WTC11 (cell line): ENCODE measurements around the gene OS9. TPM values are rescaled to one million over a fixed set of nuclear protein-coding genes. Genes with fewer than 3 reads are reported as not detected.

Source experiments
- ATAC-seq: fragments of 200-7000 bp; cut with Tn5 transposase; 2 replicates; pipeline ENCODE4 v1.10.0; 2021; ENCODE audit warnings: mild to moderate bottlenecking, moderate library complexity
- CTCF ChIA-PET: fragments of 300-600 bp; sonication (Branson Sonifier 250); formaldehyde crosslinking; loops from one replicate; lab custom pipeline; 2021; ENCODE audit warnings: antibody characterized with exemption; lab: Charles Lee
- POLR2A ChIA-PET: fragments of 350-600 bp; sonication (Branson Sonifier 250); formaldehyde crosslinking; loops from one replicate; lab custom pipeline; 2021; ENCODE audit warnings: antibody characterized with exemption; lab: Charles Lee
- DNase-seq: peaks from one replicate; pipeline ENCODE4 v3.0.0; 2021; ENCODE audit warnings: low spot score
- H3K27ac Mint-ChIP-seq: 2 replicates; pipeline ENCODE4 v1.8.0; 2021; ENCODE audit warnings: mixed read lengths
- H3K27me3 Mint-ChIP-seq: 2 replicates; pipeline ENCODE4 v1.8.0; 2021; ENCODE audit warnings: low read depth, mild to moderate bottlenecking, moderate library complexity, mixed read lengths
- H3K36me3 Mint-ChIP-seq: 2 replicates; pipeline ENCODE4 v1.8.0; 2021; ENCODE audit warnings: mixed read lengths
- H3K4me1 Mint-ChIP-seq: 2 replicates; pipeline ENCODE4 v1.8.0; 2022; ENCODE audit warnings: mixed read lengths
- H3K4me3 Mint-ChIP-seq: 2 replicates; pipeline ENCODE4 v1.8.0; 2021; ENCODE audit warnings: mild to moderate bottlenecking, moderate library complexity, mixed read lengths
- H3K9me3 Mint-ChIP-seq: 2 replicates; pipeline ENCODE4 v1.8.0; 2021; ENCODE audit warnings: mixed read lengths
- EMX1 ChIP-seq: fragments of 250-450 bp; sonication (Bioruptor Pico); IDR thresholded peaks from 2 replicates; pipeline ENCODE4 v1.8.0; 2021; ENCODE audit warnings: mild to moderate bottlenecking
- ETV6 ChIP-seq: sonication (generic); formaldehyde crosslinking; IDR thresholded peaks from 2 replicates; pipeline ENCODE4 v1.8.1; 2022; ENCODE audit warnings: mild to moderate bottlenecking, missing genetic modification reagents
- GABPB1 ChIP-seq: sonication (generic); formaldehyde crosslinking; IDR thresholded peaks from 2 replicates; pipeline ENCODE4 v1.8.1; 2023; ENCODE audit warnings: mild to moderate bottlenecking, missing genetic modification reagents
- GRHL2 ChIP-seq: fragments of 250-450 bp; sonication (Bioruptor Pico); IDR thresholded peaks from 2 replicates; pipeline ENCODE4 v1.8.0; 2022; ENCODE audit warnings: mild to moderate bottlenecking, moderate library complexity; ENCODE audit not compliant: insufficient replicate concordance, severe bottlenecking
- JUN ChIP-seq: sonication (generic); formaldehyde crosslinking; IDR thresholded peaks from 2 replicates; pipeline ENCODE4 v1.8.0; 2023; ENCODE audit warnings: mild to moderate bottlenecking, missing genetic modification reagents
- MYBL2 ChIP-seq: sonication (generic); formaldehyde crosslinking; IDR thresholded peaks from 2 replicates; pipeline ENCODE4 v1.8.1; 2023; ENCODE audit warnings: mild to moderate bottlenecking, moderate library complexity, missing genetic modification reagents
- NFE2L1 ChIP-seq: sonication (generic); formaldehyde crosslinking; IDR thresholded peaks from 2 replicates; pipeline ENCODE4 v1.8.1; 2023; ENCODE audit warnings: missing genetic modification reagents
- NFYB ChIP-seq: sonication (generic); formaldehyde crosslinking; conservative IDR thresholded peaks from 2 replicates; pipeline ENCODE4 v1.8.0; 2022; ENCODE audit warnings: low read depth, missing genetic modification reagents
- NR3C1 ChIP-seq: sonication (generic); formaldehyde crosslinking; conservative IDR thresholded peaks from 2 replicates; pipeline ENCODE4 v1.8.1; 2023; ENCODE audit warnings: low read depth, mild to moderate bottlenecking, missing genetic modification reagents
- RELA ChIP-seq: sonication (generic); formaldehyde crosslinking; IDR thresholded peaks from 2 replicates; pipeline ENCODE4 v1.8.1; 2022; ENCODE audit warnings: missing genetic modification reagents, mild to moderate bottlenecking, borderline replicate concordance
- SP1 ChIP-seq: sonication (generic); formaldehyde crosslinking; conservative IDR thresholded peaks from 2 replicates; pipeline ENCODE4 v1.8.1; 2022; ENCODE audit warnings: missing genetic modification reagents
- TEAD1 ChIP-seq: sonication (generic); formaldehyde crosslinking; IDR thresholded peaks from 2 replicates; pipeline ENCODE4 v1.8.0; 2022; ENCODE audit warnings: mild to moderate bottlenecking, missing genetic modification reagents
- ZBTB21 ChIP-seq: sonication (generic); formaldehyde crosslinking; IDR thresholded peaks from 2 replicates; pipeline ENCODE4 v1.8.1; 2023; ENCODE audit warnings: mild to moderate bottlenecking, missing genetic modification reagents, borderline replicate concordance
- ZNF219 ChIP-seq: sonication (generic); formaldehyde crosslinking; IDR thresholded peaks from 2 replicates; pipeline ENCODE4 v1.8.0; 2023; ENCODE audit warnings: missing genetic modification reagents, mild to moderate bottlenecking, borderline replicate concordance
- ZNF232 ChIP-seq: sonication (generic); formaldehyde crosslinking; IDR thresholded peaks from 2 replicates; pipeline ENCODE4 v1.8.0; 2022; ENCODE audit warnings: mild to moderate bottlenecking, missing genetic modification reagents
- total RNA-seq: library from RNA; stranded (reverse); gene quantifications from 3 replicates; pipeline ENCODE4 v1.2.3, GENCODE V29; 2021
- TF ChIP-seq, protein P1 (sequence below): sonication (generic); formaldehyde crosslinking; IDR thresholded peaks from 2 replicates; pipeline ENCODE4 v1.8.0; 2022; ENCODE audit warnings: mild to moderate bottlenecking, missing genetic modification reagents
- TF ChIP-seq, protein P2 (sequence below): fragments of 250-450 bp; sonication (Bioruptor Pico); IDR thresholded peaks from 2 replicates; pipeline ENCODE4 v1.9.0; 2021; ENCODE audit warnings: mild to moderate bottlenecking
- TF ChIP-seq, protein P3 (sequence below): sonication (generic); formaldehyde crosslinking; IDR thresholded peaks from 2 replicates; pipeline ENCODE4 v1.8.0; 2022; ENCODE audit warnings: mild to moderate bottlenecking, missing genetic modification reagents
- TF ChIP-seq, protein P4 (sequence below): sonication (generic); formaldehyde crosslinking; IDR thresholded peaks from 2 replicates; pipeline ENCODE4 v1.8.1; 2023; ENCODE audit warnings: mild to moderate bottlenecking, missing genetic modification reagents
- TF ChIP-seq, protein P5 (sequence below): sonication (generic); formaldehyde crosslinking; IDR thresholded peaks from 2 replicates; pipeline ENCODE4 v1.8.1; 2022; ENCODE audit warnings: mild to moderate bottlenecking, moderate library complexity, missing genetic modification reagents
- TF ChIP-seq, protein P6 (sequence below): sonication (generic); formaldehyde crosslinking; IDR thresholded peaks from 2 replicates; pipeline ENCODE4 v1.8.1; 2023; ENCODE audit warnings: mild to moderate bottlenecking, missing genetic modification reagents, moderate library complexity
- TF ChIP-seq, protein P7 (sequence below): sonication (generic); formaldehyde crosslinking; IDR thresholded peaks from 2 replicates; pipeline ENCODE4 v1.8.1; 2023; ENCODE audit warnings: mild to moderate bottlenecking, missing genetic modification reagents, moderate library complexity
- TF ChIP-seq, protein P8 (sequence below): sonication (generic); formaldehyde crosslinking; IDR thresholded peaks from 2 replicates; pipeline ENCODE4 v1.8.0; 2023; ENCODE audit warnings: missing genetic modification reagents, mild to moderate bottlenecking, borderline replicate concordance

The OS9 gene
- total RNA-seq, 1 experiment from 2014 or later, result 77.5 TPM

DNA sequence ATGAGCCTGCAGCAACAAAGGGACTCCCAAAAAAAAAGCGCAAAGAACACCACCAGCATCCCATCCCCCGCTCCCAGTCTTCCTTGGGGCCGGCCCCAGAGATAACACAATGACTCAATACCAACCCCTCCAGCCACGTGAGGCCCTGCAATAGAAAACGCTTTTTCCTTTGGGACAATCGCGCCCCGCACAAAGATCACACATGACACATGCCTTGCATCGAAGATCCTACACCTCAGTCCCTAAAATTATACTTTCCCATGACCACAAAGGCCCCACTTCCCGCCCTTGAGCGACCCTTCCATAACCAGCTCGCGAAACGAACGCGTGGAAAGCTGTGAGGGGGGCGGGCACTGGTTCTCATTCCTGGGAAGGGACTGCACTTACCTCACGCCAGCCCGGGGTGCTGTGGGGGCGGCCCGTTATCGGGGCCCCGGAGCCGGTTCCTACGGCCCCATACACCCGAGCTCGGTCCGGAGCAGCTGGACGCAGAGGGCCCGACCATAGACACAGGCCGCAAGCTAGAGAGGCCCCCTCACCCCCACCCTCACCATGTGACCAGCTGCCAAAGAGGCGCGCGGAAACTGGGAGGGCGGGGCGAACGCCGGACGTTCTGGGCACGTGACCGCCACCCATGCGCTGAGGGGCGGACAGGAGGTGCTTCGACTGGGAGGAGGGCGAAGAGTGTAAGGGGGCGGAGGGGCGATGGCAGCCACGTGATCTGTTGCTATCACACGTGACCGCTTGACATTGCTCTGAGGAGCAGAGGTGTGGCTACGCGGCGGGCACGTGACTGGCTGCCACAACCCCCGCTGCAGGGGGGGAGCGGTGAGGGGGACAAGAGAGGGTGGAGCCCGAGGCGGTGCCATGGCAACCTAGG is 58.1 kb downstream of the OS9 start, which contains the start of gene CDK4:
CDK4 (minus strand) TSS at position 523 of the 880 bp plus-strand sequence. CDS start 593 bp downstream, outside the sequence.
- Mint-ChIP-seq H3K9me3 (no peaks in the 10 kb centered on the region), H3K27ac (peak within 1 kb of the TSS; percentile 86), H3K4me1 (peaks cover 47% of the 10 kb centered on the region), H3K36me3 (peaks cover 39% of the 10 kb centered on the region), H3K27me3 (peaks cover 37% of the 10 kb centered on the region), H3K4me3 (peak within 1 kb of the TSS; percentile 89)
- CTCF ChIA-PET, result interaction anchor here (0.7 to 1.1 kb wide), 3 partner anchors 15 to 145 kb away, joined by 3 to 5 read pairs (median 3); partner anchors contain the start of gene CYP27B1
- peak; percentile 99 for DNase-seq
- POLR2A ChIA-PET, result interaction anchor here (0.8 to 1.1 kb wide), 4 partner anchors 11 to 20 kb away, joined by 3 to 6 read pairs (median 4); partner anchors contain the start of genes EEF1AKMT3 and METTL1
- peak; percentile 71 for ATAC-seq
- TF ChIP-seq RELA (CRISPR knock-in tag), result no peak
- TF ChIP-seq JUN (CRISPR knock-in tag), result peak; percentile 68; the same call in 1 of the 2 replicates
- 0 out of 2 replicates have a peak, but pooled peaks have one; percentile 36 for TF ChIP-seq ZNF219
- TF ChIP-seq, protein P1, sequence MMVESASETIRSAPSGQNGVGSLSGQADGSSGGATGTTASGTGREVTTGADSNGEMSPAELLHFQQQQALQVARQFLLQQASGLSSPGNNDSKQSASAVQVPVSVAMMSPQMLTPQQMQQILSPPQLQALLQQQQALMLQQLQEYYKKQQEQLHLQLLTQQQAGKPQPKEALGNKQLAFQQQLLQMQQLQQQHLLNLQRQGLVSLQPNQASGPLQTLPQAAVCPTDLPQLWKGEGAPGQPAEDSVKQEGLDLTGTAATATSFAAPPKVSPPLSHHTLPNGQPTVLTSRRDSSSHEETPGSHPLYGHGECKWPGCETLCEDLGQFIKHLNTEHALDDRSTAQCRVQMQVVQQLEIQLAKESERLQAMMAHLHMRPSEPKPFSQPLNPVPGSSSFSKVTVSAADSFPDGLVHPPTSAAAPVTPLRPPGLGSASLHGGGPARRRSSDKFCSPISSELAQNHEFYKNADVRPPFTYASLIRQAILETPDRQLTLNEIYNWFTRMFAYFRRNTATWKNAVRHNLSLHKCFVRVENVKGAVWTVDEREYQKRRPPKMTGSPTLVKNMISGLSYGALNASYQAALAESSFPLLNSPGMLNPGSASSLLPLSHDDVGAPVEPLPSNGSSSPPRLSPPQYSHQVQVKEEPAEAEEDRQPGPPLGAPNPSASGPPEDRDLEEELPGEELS (CRISPR knock-in tag), result peak; percentile 81
- TF ChIP-seq ZNF232 (CRISPR knock-in tag), result no peak
- peak; percentile 93; the same call in 1 of the 2 replicates for TF ChIP-seq ETV6 (CRISPR knock-in tag)
- TF ChIP-seq, protein P2, sequence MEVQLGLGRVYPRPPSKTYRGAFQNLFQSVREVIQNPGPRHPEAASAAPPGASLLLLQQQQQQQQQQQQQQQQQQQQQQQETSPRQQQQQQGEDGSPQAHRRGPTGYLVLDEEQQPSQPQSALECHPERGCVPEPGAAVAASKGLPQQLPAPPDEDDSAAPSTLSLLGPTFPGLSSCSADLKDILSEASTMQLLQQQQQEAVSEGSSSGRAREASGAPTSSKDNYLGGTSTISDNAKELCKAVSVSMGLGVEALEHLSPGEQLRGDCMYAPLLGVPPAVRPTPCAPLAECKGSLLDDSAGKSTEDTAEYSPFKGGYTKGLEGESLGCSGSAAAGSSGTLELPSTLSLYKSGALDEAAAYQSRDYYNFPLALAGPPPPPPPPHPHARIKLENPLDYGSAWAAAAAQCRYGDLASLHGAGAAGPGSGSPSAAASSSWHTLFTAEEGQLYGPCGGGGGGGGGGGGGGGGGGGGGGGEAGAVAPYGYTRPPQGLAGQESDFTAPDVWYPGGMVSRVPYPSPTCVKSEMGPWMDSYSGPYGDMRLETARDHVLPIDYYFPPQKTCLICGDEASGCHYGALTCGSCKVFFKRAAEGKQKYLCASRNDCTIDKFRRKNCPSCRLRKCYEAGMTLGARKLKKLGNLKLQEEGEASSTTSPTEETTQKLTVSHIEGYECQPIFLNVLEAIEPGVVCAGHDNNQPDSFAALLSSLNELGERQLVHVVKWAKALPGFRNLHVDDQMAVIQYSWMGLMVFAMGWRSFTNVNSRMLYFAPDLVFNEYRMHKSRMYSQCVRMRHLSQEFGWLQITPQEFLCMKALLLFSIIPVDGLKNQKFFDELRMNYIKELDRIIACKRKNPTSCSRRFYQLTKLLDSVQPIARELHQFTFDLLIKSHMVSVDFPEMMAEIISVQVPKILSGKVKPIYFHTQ, result 0 out of 2 replicates have a peak, but pooled peaks have one; percentile 31
- TF ChIP-seq, protein P3, sequence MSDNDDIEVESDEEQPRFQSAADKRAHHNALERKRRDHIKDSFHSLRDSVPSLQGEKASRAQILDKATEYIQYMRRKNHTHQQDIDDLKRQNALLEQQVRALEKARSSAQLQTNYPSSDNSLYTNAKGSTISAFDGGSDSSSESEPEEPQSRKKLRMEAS, result peak; percentile 99
- TF ChIP-seq TEAD1 (CRISPR knock-in tag), result peak; percentile 89
- peak; percentile 90 for TF ChIP-seq ZBTB21
- TF ChIP-seq NR3C1 (CRISPR knock-in tag), result no peak
- TF ChIP-seq, protein P4, sequence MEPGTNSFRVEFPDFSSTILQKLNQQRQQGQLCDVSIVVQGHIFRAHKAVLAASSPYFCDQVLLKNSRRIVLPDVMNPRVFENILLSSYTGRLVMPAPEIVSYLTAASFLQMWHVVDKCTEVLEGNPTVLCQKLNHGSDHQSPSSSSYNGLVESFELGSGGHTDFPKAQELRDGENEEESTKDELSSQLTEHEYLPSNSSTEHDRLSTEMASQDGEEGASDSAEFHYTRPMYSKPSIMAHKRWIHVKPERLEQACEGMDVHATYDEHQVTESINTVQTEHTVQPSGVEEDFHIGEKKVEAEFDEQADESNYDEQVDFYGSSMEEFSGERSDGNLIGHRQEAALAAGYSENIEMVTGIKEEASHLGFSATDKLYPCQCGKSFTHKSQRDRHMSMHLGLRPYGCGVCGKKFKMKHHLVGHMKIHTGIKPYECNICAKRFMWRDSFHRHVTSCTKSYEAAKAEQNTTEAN, result peak; percentile 90
- TF ChIP-seq, protein P5, sequence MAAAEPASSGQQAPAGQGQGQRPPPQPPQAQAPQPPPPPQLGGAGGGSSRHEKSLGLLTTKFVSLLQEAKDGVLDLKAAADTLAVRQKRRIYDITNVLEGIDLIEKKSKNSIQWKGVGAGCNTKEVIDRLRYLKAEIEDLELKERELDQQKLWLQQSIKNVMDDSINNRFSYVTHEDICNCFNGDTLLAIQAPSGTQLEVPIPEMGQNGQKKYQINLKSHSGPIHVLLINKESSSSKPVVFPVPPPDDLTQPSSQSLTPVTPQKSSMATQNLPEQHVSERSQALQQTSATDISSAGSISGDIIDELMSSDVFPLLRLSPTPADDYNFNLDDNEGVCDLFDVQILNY, result peak; percentile 92
- TF ChIP-seq SP1 (CRISPR knock-in tag), result peak; percentile 99
- peak; percentile 52 for TF ChIP-seq GABPB1 (CRISPR knock-in tag)
- peak; percentile 47 for TF ChIP-seq NFE2L1 (CRISPR knock-in tag)
- TF ChIP-seq, protein P6, sequence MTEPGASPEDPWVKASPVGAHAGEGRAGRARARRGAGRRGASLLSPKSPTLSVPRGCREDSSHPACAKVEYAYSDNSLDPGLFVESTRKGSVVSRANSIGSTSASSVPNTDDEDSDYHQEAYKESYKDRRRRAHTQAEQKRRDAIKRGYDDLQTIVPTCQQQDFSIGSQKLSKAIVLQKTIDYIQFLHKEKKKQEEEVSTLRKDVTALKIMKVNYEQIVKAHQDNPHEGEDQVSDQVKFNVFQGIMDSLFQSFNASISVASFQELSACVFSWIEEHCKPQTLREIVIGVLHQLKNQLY (CRISPR knock-in tag), result no peak; the same call in 1 of the 2 replicates
- TF ChIP-seq, protein P7, sequence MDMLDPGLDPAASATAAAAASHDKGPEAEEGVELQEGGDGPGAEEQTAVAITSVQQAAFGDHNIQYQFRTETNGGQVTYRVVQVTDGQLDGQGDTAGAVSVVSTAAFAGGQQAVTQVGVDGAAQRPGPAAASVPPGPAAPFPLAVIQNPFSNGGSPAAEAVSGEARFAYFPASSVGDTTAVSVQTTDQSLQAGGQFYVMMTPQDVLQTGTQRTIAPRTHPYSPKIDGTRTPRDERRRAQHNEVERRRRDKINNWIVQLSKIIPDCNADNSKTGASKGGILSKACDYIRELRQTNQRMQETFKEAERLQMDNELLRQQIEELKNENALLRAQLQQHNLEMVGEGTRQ (CRISPR knock-in tag), result peak; percentile 100
- TF ChIP-seq NFYB (CRISPR knock-in tag), result no peak
- peak; percentile 66; the same call in 1 of the 2 replicates for TF ChIP-seq MYBL2 (CRISPR knock-in tag)
- TF ChIP-seq, protein P8, sequence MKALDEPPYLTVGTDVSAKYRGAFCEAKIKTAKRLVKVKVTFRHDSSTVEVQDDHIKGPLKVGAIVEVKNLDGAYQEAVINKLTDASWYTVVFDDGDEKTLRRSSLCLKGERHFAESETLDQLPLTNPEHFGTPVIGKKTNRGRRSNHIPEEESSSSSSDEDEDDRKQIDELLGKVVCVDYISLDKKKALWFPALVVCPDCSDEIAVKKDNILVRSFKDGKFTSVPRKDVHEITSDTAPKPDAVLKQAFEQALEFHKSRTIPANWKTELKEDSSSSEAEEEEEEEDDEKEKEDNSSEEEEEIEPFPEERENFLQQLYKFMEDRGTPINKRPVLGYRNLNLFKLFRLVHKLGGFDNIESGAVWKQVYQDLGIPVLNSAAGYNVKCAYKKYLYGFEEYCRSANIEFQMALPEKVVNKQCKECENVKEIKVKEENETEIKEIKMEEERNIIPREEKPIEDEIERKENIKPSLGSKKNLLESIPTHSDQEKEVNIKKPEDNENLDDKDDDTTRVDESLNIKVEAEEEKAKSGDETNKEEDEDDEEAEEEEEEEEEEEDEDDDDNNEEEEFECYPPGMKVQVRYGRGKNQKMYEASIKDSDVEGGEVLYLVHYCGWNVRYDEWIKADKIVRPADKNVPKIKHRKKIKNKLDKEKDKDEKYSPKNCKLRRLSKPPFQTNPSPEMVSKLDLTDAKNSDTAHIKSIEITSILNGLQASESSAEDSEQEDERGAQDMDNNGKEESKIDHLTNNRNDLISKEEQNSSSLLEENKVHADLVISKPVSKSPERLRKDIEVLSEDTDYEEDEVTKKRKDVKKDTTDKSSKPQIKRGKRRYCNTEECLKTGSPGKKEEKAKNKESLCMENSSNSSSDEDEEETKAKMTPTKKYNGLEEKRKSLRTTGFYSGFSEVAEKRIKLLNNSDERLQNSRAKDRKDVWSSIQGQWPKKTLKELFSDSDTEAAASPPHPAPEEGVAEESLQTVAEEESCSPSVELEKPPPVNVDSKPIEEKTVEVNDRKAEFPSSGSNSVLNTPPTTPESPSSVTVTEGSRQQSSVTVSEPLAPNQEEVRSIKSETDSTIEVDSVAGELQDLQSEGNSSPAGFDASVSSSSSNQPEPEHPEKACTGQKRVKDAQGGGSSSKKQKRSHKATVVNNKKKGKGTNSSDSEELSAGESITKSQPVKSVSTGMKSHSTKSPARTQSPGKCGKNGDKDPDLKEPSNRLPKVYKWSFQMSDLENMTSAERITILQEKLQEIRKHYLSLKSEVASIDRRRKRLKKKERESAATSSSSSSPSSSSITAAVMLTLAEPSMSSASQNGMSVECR, result peak; percentile 97
- no peak for TF ChIP-seq GRHL2 (CRISPR knock-in tag)
- TF ChIP-seq EMX1, result no peak
